SH-SY5Y (cell line): ENCODE data around the gene CLOCK.

Experiments
- GATA2 ChIP-seq: IDR thresholded peaks from 2 replicates; pipeline ENCODE4 v1.6.1; 2011; ENCODE audit warnings: mild to moderate bottlenecking, low read depth, low read length
- GATA3 ChIP-seq: IDR thresholded peaks from 2 replicates; pipeline ENCODE4 v1.6.1; 2011; ENCODE audit warnings: low read depth, mild to moderate bottlenecking, low read length, moderate library complexity

The CLOCK gene

GRCh38 chr4:55397520-55398321 lies 149.0 kb downstream of the CLOCK start:
- TF ChIP-seq GATA3 (no peak), GATA2 (no peak)

GRCh38 chr4:55397126-55397436 lies 149.6 kb downstream of the CLOCK start:
- TF ChIP-seq GATA2 (no peak), GATA3 (no peak)

- no peak for TF ChIP-seq GATA3
- TF ChIP-seq GATA2 = no peak
Measured at GRCh38 chr4:55396308-55397125, 150.2 kb downstream of the CLOCK start.

- TF ChIP-seq GATA3 (no peak), GATA2 (no peak)
Measured at GRCh38 chr4:55395529-55396307, 151.0 kb downstream of the CLOCK start, which contains the start of gene TMEM165. Gene TMEM165 (plus strand): TSS chr4:55395957. CDS start chr4:55396190, 233 bp downstream.

- TF ChIP-seq GATA3 (no peak), GATA2 (no peak)
Measured at GRCh38 chr4:55395218-55395528, 151.5 kb downstream of the CLOCK start.

- TF ChIP-seq GATA3 (no peak), GATA2 (no peak)
Measured at GRCh38 chr4:55393461-55394320, 153.0 kb downstream of the CLOCK start.

GRCh38 chr4:55386840-55387239 lies 159.9 kb downstream of the CLOCK start:
- TF ChIP-seq GATA2 = no peak
- no peak for TF ChIP-seq GATA3

- TF ChIP-seq GATA3 = no peak
- TF ChIP-seq GATA2 = no peak
Measured at GRCh38 chr4:55386073-55386472, 160.6 kb downstream of the CLOCK start.

GRCh38 chr4:55385201-55385649 lies 161.5 kb downstream of the CLOCK start:
- no peak for TF ChIP-seq GATA3

GRCh38 chr4:55382488-55383003 lies 164.2 kb downstream of the CLOCK start:
- no peak for TF ChIP-seq GATA3

GRCh38 chr4:55381502-55381901 lies 165.2 kb downstream of the CLOCK start:
- no peak for TF ChIP-seq GATA3
- no peak for TF ChIP-seq GATA2

- no peak for TF ChIP-seq GATA2
- TF ChIP-seq GATA3 = no peak
Measured at GRCh38 chr4:55380576-55380975, 166.1 kb downstream of the CLOCK start.
